Brain microvascular endothelial cell (primary cell): Measurements from ENCODE around the gene NAGLU.
A peak's percentile ranks its signal among the peaks of the same experiment; 100 is the strongest.

Source experiments
- DNase-seq: peaks from one replicate; pipeline ENCODE4 v3.0.0-alpha.2; 2020
- H3K27ac ChIP-seq: fragments of 250-450 bp; sonication (Bioruptor Pico); 2 replicates; pipeline ENCODE4 v1.5.1; 2020; ENCODE audit warnings: mild to moderate bottlenecking, moderate library complexity
- H3K27me3 ChIP-seq: fragments of 250-450 bp; sonication (Bioruptor Pico); replicated peaks from 2 replicates; pipeline ENCODE4 v1.5.1; 2020; ENCODE audit warnings: mild to moderate bottlenecking
- H3K36me3 ChIP-seq: fragments of 250-450 bp; sonication (Bioruptor Pico); replicated peaks from 2 replicates; pipeline ENCODE4 v1.5.1; 2020; ENCODE audit warnings: mild to moderate bottlenecking
- H3K4me3 ChIP-seq: 2 replicates; pipeline ENCODE4 v1.5.1; 2011; ENCODE audit warnings: low read depth, mild to moderate bottlenecking, control low read depth, low read length, moderate library complexity
- in situ Hi-C: cut with HindIII; loops from 2 replicates; pipeline ENCODE4 v1.10.0; 2017; ENCODE audit warnings: low sequenced_read_pairs, low pct_ligation_motif_present
- TF ChIP-seq, protein P1 (sequence below): IDR thresholded peaks from 2 replicates; pipeline ENCODE4 v1.5.1; 2011; ENCODE audit warnings: low read depth, mild to moderate bottlenecking, moderate library complexity, low read length, control low read depth, inconsistent platforms; ENCODE audit errors: missing control alignments

The NAGLU gene

DNA sequence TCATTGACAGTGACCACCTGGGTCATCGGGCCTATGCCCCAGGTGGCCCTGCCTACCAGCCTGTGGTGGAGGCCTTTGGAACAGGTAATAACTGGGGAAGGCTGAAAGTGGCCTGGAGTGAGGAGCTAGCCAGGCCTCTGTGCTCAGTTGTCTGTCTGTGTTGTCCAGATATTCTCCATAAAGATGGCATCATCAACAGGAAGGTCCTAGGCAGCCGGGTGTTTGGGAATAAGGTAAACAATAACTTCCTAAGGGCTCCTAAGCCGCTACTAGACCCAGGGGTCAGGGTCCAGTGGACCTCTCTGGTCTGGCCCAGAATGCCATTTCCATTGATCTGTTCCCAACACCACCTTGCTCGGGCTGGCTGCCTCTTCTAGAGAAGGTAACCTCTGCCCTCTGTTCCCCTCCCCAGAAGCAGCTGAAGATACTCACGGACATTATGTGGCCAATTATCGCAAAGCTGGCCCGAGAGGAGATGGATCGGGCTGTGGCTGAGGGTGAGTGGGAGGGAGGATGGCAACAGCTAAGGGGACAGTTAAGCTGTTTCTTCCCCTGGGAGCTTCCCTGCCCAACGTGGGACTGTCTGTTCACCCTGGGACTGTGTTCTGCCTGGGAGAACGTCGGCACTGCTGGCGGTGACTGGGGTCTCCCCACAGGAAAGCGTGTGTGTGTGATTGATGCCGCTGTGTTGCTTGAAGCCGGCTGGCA lies 28.9 kb downstream of the NAGLU start:
- DNase-seq = no peak

DNA sequence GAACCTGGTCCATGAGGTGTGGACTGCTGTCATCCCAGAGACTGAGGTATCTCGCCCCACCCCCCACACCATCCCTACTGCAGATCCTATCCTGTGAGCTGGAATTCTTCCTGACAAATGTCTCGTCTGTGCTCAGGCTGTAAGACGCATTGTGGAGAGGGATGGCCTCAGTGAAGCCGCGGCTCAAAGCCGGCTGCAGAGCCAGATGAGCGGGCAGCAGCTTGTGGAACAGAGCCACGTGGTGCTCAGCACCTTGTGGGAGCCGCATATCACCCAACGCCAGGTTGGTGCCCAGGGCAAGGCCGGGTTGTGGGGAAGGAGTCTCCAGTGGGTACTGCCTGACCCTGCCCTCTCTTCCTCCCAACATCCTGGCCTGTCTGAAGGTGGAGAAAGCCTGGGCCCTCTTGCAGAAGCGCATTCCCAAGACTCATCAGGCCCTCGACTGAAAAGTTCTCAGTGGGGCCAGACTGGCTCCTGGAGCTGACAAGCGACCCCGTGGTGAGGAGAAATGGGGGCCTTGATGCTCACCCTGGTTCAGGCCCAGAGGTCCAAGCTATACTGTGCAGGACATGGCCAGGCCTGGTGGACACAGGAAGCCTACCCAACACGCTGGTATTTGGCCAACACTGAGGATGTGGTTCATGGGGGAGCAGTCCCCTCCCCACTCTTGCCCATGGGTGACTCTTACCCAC lies 29.6 kb downstream of the NAGLU start:
- DNase-seq = no peak
- Histone ChIP-seq H3K27me3 (no peaks in the 10 kb centered on the region), H3K36me3 (peaks cover 41% of the 10 kb centered on the region), H3K27ac (no peak overlapping the region), H3K4me3 (no peak overlapping the region)
- in situ Hi-C loops = no loop called here
- TF ChIP-seq, protein P1, sequence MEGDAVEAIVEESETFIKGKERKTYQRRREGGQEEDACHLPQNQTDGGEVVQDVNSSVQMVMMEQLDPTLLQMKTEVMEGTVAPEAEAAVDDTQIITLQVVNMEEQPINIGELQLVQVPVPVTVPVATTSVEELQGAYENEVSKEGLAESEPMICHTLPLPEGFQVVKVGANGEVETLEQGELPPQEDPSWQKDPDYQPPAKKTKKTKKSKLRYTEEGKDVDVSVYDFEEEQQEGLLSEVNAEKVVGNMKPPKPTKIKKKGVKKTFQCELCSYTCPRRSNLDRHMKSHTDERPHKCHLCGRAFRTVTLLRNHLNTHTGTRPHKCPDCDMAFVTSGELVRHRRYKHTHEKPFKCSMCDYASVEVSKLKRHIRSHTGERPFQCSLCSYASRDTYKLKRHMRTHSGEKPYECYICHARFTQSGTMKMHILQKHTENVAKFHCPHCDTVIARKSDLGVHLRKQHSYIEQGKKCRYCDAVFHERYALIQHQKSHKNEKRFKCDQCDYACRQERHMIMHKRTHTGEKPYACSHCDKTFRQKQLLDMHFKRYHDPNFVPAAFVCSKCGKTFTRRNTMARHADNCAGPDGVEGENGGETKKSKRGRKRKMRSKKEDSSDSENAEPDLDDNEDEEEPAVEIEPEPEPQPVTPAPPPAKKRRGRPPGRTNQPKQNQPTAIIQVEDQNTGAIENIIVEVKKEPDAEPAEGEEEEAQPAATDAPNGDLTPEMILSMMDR = no peak

More for the DNA sequence above, 28.9 kb downstream of the NAGLU start:
- Histone ChIP-seq H3K27ac (no peak overlapping the region), H3K4me3 (no peak overlapping the region), H3K36me3 (peaks cover 36% of the 10 kb centered on the region), H3K27me3 (no peaks in the 10 kb centered on the region)
- in situ Hi-C loops = no loop called here
- TF ChIP-seq, protein P1 = no peak

DNA sequence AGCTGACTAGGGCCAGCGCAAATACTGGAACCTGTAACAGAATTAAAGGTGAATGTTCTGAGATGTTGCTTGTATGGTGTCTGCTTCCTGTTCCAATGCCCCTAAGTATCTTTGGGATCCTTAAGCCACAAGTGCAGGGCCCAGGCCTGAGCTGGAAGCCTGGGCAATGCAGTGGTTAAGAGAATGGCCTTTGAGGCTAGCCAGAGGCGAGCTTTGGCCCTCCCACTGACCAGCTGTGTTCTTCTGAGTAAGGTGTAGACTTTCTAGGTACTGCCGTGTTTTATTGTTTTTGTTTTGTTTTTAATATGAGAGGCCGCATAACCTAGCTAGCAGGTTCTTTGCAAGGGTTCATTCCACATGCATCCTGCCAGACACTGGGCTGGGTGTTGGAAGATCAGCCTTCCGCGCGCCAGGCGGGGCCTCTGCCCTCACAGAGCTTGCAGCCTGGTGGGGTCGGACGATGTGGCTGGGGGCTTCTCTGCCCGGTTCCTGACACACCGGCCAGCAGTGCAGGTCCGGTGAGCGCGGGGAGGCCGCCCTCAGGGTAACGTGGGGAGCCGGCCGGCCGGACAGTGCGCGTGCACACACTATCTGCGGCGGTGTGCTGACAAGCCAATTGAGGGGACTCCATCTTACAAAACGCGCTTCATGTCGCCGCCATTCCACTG lies 30.3 kb downstream of the NAGLU start:
- TF ChIP-seq, protein P1 = no peak
- H3K4me3 ChIP-seq = peak overlapping the region; percentile 94
- in situ Hi-C loops = no loop called here
- H3K27me3 ChIP-seq = no peaks in the 10 kb centered on the region
- H3K27ac ChIP-seq = peak overlapping the region; percentile 60
- DNase-seq = no peak
- H3K36me3 ChIP-seq = peaks cover 44% of the 10 kb centered on the region

DNA sequence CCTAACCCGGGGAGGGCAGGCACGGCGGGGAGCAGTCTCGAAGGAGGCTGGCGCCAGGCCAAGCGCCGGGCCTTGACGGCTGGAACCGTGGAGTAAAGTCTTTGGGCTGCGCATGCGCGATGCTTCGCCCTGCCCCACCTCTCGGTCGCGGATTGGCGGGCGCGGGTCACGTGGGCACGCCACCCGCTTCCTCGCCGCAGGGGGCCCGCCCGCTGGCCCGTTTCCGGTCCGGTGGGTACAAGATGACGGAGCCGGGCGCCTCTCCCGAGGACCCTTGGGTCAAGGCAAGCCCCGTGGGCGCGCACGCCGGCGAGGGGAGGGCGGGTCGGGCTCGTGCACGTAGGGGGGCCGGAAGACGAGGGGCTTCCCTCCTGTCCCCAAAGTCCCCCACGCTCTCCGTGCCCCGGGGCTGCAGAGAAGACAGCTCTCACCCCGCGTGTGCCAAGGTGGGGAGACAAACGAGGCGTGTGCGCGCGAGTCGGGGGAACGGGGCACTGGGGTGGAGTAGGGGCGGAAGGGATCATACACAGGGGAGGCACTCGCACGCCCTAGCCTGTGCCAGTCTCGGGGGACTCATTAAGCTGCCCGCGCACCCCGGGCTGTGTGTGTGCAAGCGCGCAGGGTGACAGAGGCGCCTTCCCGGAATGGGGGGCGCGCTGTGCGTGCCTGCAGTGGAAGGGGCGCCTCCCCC lies 31.0 kb downstream of the NAGLU start, which contains the start of gene MLX:
MLX (plus strand) TSS at position 218 of the 691 bp plus-strand sequence; CDS start at position 243, 25 bp downstream.
- in situ Hi-C loops = no loop called here
- Histone ChIP-seq H3K36me3 (peaks cover 49% of the 10 kb centered on the region), H3K27me3 (no peaks in the 10 kb centered on the region), H3K4me3 (peak within 1 kb of the TSS; percentile 94), H3K27ac (peak within 1 kb of the TSS; percentile 60)
- TF ChIP-seq, protein P1 = no peak
- DNase-seq = peak; percentile 76

DNA sequence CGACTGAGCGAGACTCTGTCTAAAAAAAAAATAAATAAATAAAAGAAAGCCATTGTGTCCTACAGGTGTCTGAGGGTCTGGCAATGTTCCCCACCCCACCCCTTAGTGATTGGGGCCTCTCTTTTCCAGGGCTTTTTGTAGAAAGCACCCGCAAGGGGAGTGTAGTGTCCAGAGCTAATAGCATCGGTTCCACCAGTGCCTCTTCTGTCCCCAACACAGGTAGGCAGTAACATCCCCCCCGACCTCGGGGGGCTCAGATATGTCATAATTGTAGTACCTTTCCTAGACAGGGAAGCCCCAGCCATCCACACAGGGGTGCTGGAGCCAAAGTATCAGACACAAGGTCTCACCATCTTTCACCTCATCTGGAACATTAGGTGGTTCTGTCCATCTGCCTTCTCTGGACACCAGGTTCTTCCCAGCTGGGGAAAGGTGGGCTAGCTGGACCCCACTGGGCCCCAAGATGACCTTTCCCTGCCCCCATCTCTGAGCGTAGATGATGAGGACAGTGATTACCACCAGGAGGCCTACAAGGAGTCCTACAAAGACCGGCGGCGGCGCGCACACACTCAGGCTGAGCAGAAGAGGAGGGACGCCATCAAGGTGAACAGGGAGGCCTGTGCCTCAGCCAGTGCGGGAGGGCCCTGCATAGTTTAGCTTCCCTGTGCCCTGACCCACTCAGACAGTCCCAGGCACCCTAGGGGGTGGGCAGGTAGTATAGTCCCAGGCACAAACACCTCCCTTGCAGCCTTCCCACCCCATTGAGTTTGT lies 32.5 kb downstream of the NAGLU start:
- Histone ChIP-seq H3K4me3 (no peak overlapping the region), H3K27me3 (no peaks in the 10 kb centered on the region), H3K36me3 (peaks cover 62% of the 10 kb centered on the region), H3K27ac (no peak overlapping the region)
- in situ Hi-C loops = no loop called here
- no peak for DNase-seq
- TF ChIP-seq, protein P1 = no peak
